DMS153 treated with DMSO at 0.1 percent for 48 hours (cell line): ENCODE results near the gene CKS1B.
"Not testable (repeated sequence)": the region's sequence is repeated elsewhere in the genome, so short reads cannot be mapped to it uniquely, and the experiment has no call there.

ENCODE experiments used
- DNase-seq: peaks from one replicate; lab custom pipeline; 2025; ENCODE audit not compliant: unreplicated experiment; lab: John Stamatoyannopoulos, UW

Gene CKS1B

GRCh38 chr1:154963643-154964042 lies 10.8 kb upstream of the CKS1B start:
- no peak for DNase-seq

- no peak for DNase-seq
Observed at GRCh38 chr1:154964359-154964758, 10.1 kb upstream of the CKS1B start.

GRCh38 chr1:154966111-154966510 lies 8.4 kb upstream of the CKS1B start:
- DNase-seq, result no peak

GRCh38 chr1:154967331-154967950 lies 7.0 kb upstream of the CKS1B start:
- no peak for DNase-seq

- no peak for DNase-seq
Observed at GRCh38 chr1:154968731-154969130, 5.8 kb upstream of the CKS1B start.

- no peak for DNase-seq
Observed at GRCh38 chr1:154969246-154969645, 5.2 kb upstream of the CKS1B start.

- no peak for DNase-seq
Observed at GRCh38 chr1:154969860-154970452, 4.5 kb upstream of the CKS1B start.

GRCh38 chr1:154970631-154971340 lies 3.7 kb upstream of the CKS1B start, which contains the start of gene SHC1:
SHC1 (minus strand) TSS chr1:154970747; CDS start chr1:154970526, 221 bp downstream.
- DNase-seq, result no peak

GRCh38 chr1:154971341-154971998 lies 3.0 kb upstream of the CKS1B start:
- no peak for DNase-seq

GRCh38 chr1:154972213-154972516 lies 2.3 kb upstream of the CKS1B start:
- DNase-seq, result no peak

- DNase-seq, result no peak
Observed at GRCh38 chr1:154972517-154973343, 1.8 kb upstream of the CKS1B start.

- DNase-seq, result peak; percentile 95
Observed at GRCh38 chr1:154973344-154974101, 958 bp upstream of the CKS1B start.

GRCh38 chr1:154974808-154975408 lies 427 bp downstream of the CKS1B start:
- peak; percentile 99 for DNase-seq

- DNase-seq, result no peak
Observed at GRCh38 chr1:154975409-154976059, 1.1 kb downstream of the CKS1B start.

GRCh38 chr1:154977762-154978161 lies 3.3 kb downstream of the CKS1B start:
- DNase-seq, result not testable (repeated sequence)

GRCh38 chr1:154978360-154978759 lies 3.9 kb downstream of the CKS1B start:
- DNase-seq, result no peak

GRCh38 chr1:154982341-154982740 lies 7.9 kb downstream of the CKS1B start:
- no peak for DNase-seq

- DNase-seq, result peak; percentile 100
Observed at GRCh38 chr1:154982897-154983648, 8.6 kb downstream of the CKS1B start, which contains the start of gene FLAD1. FLAD1 (plus strand) TSS chr1:154983344; CDS start chr1:154983695, 351 bp downstream.
